ENCODE results near the gene ANKRD49.
A peak's percentile ranks its signal among the peaks of the same experiment; 100 is the strongest.

ANKRD49 gene

GRCh38 chr11:94543695-94544645 lies 50.2 kb downstream of the ANKRD49 start, which contains the start of gene FUT4:
FUT4 (plus strand) TSS chr11:94543921; CDS start chr11:94544134, 213 bp downstream.
- DNase-seq (ENCODE audit: low read depth in 2 of 3, low spot score in 2 of 3), result peak; percentile 58 to 60 (median 59)

- peak in 1 of 3 experiments; percentile 26 for DNase-seq (ENCODE audit: low read depth in 2 of 3, low spot score in 2 of 3)
These were observed 51.0 kb downstream of the ANKRD49 start for GRCh38 chr11:94544646-94545263.

GRCh38 chr11:94545264-94546161 lies 51.7 kb downstream of the ANKRD49 start:
- no peak for DNase-seq (ENCODE audit: low read depth in 2 of 3, low spot score in 2 of 3)

GRCh38 chr11:94546162-94546470 lies 52.3 kb downstream of the ANKRD49 start:
- no peak for DNase-seq (ENCODE audit: low read depth in 2 of 3, low spot score in 2 of 3)

- DNase-seq (ENCODE audit: low read depth in 2 of 3, low spot score in 2 of 3), result no peak
These were observed 53.1 kb downstream of the ANKRD49 start for GRCh38 chr11:94546886-94547285.

GRCh38 chr11:94549146-94549545 lies 55.4 kb downstream of the ANKRD49 start:
- DNase-seq (ENCODE audit: low read depth in 2 of 3, low spot score in 2 of 3), result no peak
